NCI-H1436 treated with DMSO at 0.1 percent for 48 hours (cell line): ENCODE data around the gene ARPP21.
"Not testable (repeated sequence)": the region's sequence is repeated elsewhere in the genome, so short reads cannot be mapped to it uniquely, and the experiment has no call there.

Experiments used
- DNase-seq: peaks from one replicate; lab custom pipeline; 2025; lab: John Stamatoyannopoulos, UW

Gene ARPP21

DNA sequence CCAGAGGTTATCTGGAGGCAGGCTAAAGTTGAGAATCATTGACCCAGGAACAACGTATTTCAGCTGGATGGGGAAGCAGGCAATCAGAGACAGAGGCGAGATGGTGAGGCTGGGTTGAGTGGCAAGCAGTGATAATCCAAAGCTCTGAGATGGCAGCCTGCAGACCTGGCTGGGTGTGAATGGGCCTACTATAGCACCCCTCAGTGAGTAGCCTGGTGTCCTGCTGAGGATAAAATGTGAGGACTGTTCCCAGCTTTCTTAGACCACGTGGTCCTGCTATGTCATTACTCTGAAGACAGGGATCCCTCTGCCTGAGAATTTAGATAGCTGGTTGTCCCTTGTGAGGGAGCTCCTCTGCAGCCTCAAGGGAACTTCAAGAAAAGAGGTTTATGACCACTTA, 141.5 kb downstream of the ARPP21 start:
- no peak for DNase-seq

DNA sequence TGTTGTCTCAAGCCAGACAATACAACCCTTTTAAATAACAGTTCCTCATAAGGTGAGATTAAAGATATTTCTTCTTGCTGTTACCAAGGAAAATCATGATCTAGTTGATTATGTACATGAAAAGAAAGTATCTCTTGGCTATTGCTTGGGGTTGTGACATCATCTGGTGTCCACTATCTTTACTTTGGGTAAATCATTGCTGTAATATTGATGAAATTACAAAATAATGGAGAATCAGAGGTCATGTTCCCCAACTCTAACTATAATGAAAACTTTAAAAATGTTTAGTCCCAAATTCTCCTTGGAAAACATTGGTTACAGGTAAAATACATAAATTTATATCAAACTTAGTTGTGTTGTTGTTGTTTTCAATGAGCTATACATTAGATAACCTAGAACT, 142.2 kb downstream of the ARPP21 start:
- DNase-seq, result no peak

DNA sequence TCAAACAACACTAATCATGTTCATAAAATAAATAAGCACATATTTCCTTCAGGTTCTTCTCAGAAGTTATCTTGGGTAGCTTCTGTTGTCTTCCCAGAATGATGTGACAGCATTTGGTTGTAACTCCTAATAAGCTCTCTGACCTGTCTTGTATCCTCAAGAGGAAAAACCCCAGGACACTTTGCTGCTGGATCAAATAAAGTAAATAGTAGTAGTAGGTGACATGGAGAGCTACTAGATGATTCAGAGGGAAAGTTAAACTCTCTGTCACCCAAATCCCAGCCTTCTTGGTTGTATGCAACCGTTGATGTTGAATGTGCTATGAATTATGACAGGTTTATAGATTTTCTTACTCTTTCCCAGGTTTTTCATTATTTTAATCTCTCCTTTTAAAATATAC, 143.0 kb downstream of the ARPP21 start:
- no peak for DNase-seq

DNA sequence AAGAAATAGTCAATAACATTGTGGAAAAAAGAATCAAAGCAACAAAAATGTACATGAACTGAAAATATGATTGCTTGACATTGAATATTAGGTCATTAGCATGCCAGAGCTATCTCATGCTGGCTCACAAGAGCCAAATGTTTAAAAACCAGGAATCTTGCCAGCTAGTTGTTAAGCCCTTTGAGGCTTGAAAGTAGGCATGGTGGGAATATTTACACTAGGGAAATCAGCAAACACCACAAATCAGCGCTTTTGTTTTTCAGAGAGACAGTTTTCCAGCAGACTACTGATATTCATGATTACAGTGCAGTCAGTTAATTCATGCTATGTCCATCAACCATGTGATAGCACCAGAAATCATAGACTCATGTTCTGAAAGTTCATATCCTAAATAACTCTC, 144.8 kb downstream of the ARPP21 start:
- DNase-seq, result no peak

DNA sequence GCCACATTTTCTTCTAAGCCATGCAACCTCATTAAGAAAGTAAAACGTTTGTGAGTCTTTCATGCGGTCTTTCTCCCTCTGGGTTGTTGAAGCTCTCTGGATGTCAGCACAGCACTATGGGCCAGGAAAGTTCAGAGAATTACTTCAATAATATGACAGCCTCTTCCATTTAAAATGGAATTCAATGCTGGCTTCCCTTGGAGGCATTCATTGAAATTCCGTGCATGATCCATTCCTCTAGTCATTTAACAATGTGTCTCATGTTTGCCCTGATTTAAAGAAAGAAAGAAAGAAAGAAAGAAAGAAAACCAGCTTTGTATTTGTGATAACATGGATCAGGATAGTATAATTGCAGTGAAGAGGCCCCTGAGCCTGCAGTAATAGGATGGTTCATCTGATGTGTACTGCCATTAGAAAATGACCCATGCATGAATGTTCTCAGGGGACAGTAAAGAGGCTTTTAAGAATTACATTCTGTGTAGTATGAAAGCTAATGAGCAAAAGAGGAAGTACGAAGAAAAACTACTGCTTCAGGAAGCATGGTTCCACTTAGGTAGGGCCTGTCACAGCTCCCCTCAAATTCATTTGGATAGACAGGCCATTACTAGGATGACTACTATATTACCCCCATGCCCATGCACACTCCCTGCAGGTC, 146.0 kb downstream of the ARPP21 start:
- no peak for DNase-seq

DNA sequence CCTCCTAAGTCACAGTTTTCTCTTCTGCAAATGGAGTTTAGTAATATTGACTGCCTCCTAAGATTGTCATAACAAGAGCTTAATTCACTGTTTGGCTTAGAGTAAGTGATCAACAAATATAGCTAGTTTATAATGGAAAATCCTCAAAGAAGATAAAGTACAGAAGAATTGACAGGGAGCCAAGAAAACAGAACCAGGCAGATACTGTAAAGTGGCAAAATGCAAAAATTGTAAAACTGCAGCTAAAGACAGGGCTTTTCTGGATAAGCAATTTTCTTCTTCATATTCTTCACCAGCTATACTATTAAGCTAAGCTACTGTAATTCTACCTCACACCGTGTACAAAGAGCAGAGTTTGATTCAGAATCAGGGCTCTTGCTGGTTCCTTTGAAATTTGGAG, 148.6 kb downstream of the ARPP21 start:
- no peak for DNase-seq

DNA sequence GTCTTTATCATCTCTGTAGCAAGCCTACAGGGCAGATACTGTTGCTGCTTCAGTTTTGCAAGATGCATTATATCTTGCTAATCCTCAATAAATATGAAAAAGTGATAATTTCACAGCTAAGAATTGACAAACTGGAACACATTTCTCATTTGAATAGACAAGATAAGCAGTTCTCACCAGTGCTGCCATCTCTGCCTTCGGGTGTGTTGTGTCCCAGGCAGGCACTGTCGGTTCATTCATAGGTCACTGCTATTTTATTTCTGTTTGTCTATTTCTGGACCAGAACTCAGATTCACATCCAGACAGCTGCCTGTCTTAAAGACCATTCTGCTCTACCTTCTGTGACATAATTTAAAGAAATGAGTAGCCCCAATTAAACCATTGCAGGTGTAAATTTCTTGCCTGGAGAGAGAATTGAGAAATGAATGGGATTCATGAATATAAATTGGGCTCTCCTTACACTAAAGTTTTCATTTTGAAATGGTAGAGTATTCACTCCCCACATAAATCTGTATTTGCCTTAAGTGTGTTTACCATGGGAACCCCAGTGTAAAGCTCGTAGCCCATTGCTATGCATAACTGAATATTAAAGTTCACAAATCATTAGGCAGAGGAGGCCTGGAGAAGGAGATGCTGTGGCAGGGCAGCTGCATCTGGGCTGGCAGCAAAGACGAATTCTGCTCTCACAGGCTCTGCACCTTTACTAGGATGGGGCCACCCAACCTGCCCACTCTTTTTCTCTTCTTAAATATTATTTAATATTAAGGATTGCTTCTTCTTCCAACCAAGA, 149.9 kb downstream of the ARPP21 start:
- DNase-seq, result no peak

DNA sequence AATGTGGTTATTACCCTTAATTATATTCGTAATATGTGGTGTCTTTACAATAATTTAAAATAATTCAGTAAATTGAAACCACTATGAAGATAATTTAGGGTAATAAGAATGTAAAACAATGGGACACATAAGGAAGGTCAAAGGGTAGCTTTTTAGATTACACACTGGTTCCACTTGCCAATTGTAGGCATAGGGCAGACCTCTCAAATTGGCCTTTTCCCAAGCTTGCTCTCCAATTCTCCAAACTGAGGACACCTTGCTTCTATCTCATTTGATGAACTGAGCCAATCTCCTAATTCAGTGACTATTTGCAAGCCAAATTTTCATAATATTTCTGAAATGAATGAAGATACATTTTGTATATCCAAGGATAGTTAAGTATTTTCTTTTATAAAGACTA, 151.4 kb downstream of the ARPP21 start:
- no peak for DNase-seq

DNA sequence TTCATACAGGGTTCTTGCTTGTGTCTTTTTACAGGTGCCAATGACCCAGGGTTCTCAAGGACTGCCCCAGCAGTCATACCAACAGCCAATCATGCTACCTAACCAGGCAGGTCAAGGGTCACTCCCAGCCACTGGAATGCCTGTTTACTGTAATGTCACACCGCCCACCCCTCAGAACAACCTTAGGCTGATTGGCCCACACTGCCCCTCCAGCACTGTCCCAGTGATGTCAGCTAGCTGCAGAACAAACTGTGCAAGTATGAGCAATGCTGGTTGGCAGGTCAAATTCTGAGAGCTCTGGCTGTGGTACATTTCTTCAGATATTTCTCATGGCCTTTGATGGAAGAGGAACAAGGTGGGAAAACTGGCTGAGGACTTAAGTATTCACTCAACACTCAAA, 154.3 kb downstream of the ARPP21 start:
- DNase-seq, result no peak

DNA sequence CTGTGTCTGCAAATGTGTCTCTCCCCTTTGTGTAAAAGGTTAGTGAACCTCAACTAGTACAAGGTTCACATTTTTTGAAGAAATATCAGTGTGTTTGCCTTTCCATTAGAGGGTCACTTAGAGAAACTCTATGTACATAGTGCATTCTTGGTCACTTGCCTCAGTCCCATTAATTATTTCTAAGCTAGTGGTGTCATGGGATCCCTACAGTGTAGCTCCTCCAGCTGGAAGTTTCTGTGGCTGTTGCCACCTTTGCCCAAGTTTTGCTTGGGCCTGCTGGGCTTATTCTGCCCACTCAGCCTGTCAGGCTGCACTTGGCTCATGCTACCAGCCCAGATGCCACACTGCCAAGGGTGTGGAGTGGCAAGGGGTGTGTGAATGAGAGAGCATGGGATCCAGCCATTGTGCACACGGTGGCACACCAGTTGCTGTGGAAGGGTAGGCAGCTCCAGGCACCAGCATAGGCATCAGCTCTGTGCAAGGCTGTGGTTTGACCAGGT, 161.7 kb downstream of the ARPP21 start:
- no peak for DNase-seq

DNA sequence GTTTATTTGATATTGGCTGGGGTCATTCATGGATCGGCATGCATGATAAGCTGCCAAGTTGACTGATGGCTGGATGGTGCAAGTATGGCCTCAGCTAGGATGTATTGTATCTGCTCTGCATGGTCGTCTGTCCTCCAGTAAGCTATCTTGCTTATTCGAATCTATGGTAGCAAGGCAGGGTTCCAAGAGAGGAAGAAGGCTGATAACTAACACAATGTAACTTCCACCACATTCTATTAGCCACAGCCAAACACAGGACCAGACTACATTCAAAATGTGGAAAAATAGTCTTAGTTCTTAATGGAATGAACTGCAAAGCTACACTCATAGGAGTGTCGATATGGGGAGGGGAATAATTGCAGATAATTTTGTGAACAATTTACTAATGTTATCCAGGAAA, 175.2 kb downstream of the ARPP21 start:
- no peak for DNase-seq

DNA sequence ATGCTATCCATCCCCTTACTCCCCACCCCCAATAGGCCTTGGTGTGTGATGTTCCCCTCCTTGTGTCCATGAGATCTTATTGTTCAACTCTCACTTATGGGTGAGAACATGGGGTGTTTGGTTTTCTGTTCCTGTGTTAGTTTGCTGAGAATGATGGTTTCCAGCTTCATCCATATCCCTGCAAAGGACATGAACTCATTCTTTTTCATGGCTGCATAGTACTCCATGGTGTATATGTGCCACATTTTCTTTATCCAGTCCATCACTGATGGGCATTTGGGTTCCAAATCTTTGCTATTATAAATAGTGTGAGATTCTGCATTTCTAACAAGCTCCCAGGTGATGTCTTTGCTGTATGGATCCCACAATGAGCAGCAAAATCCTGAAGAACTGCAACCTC, 176.5 kb downstream of the ARPP21 start:
- not testable (repeated sequence) for DNase-seq

DNA sequence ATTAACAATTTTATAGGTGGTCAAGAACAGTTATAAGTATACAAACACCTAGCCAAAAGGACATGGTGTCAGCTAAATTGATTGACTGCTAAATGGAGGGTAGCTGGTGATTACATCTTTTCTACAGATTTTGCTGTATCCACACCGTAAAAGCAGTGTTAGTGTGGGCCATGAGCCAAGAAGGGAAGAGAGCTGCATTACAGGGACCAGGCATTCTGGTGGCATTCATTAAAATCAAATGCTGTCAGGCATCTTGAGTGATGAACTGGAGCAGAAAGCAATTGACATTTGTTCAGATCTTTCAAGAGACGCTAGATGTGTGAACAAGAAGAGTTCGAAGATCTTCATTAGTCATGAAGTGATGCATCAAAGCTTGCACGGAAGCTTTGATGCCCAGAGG, 177.9 kb downstream of the ARPP21 start:
- no peak for DNase-seq

DNA sequence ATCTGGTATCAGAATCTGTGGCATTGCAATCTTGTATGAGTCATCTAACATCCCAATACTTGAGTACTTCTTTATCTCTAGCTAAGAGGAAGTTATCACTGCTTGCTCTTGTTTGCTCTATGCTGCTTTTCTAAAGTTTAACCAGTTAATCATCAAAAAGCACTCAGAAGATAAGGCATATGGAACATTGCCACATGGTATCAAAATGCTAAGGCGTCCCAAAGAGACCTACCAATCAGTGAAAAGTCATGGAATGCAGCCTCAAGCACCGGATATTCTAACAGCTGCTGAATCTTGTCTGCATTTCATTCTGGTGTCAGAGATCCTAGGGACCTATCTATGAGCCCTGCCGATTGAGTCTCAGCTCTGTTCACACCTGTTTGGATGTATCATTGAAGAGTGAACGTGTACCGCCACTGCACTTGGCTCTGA, 192.8 kb downstream of the ARPP21 start:
- DNase-seq, result no peak
